Adrenal gland (tissue), 12 donors: ENCODE measurements around the gene TXNDC17. TPM values are rescaled to one million over a fixed set of nuclear protein-coding genes. Genes with fewer than 3 reads are reported as not detected.

Source experiments
- DNase-seq, 7 donors: peaks; one replicate each; pipeline ENCODE4 v3.0.0-alpha.2; 2019 to 2020
- H3K27ac ChIP-seq, 5 donors: fragments of 200-600 bp; sonication (generic) in 4 of 5; 1 replicate in 3 of 5; 2 replicates in 2 of 5; pipeline versions ENCODE4 v1.5.1 to v1.8.0; 2016 to 2020; ENCODE audit warnings: mild to moderate bottlenecking in 1 of 5
- H3K27me3 ChIP-seq: fragments of 200-600 bp; 2 replicates; pipeline ENCODE4 v1.8.0; 2021
- H3K36me3 ChIP-seq, 2 donors: fragments of 200-600 bp; replicated peaks in 1 of 2; 1 replicate in 1 of 2; 2 replicates in 1 of 2; pipeline versions ENCODE4 v1.5.1 to v1.8.0; 2018 to 2022
- H3K4me1 ChIP-seq, 2 donors: fragments of 200-600 bp; replicated peaks in 1 of 2; 1 replicate in 1 of 2; 2 replicates in 1 of 2; pipeline versions ENCODE4 v1.5.1 to v1.8.0; 2018 to 2021
- H3K4me3 ChIP-seq, 4 donors: fragments of 200-600 bp; sonication (generic) in 3 of 4; one replicate each; pipeline ENCODE4 v1.5.1; 2016 to 2018
- H3K9me3 ChIP-seq, 3 donors: fragments of 200-600 bp; sonication (generic) in 1 of 3; replicated peaks in 1 of 3; 1 replicate in 2 of 3; 2 replicates in 1 of 3; pipeline versions ENCODE4 v1.5.1 to v1.8.0; 2016 to 2021
- POLR2A ChIP-seq, 2 donors: fragments of 450-650 bp; IDR thresholded peaks; one replicate each; pipeline ENCODE4 v1.6.1; 2017; ENCODE audit warnings: antibody characterized with exemption in 2 of 2, mild to moderate bottlenecking in 2 of 2, moderate library complexity in 1 of 2
- WGBS, 4 donors: extraction: QIAGEN DNeasy Blood & Tissue Kit in 2 of 4; methylation state at CpG; one replicate each; pipeline versions ENCODE4 v1.1.5 to v1.1.7; 2013 to 2017; 5-methylcytosine and 5-hydroxymethylcytosine counted together
- intact Hi-C, 2 donors: fragments of 100-400 bp; cut with DNase I; formaldehyde crosslinking; loops; one replicate each; pipeline versions ENCODE4 v1.14.1 to v1.15.0; 2022 to 2023
- polyA plus RNA-seq, 3 donors: library from polyadenylated mRNA; stranded (reverse); fragments of 200-250 nt in 2 of 3; fragments of 350-450 nt in 1 of 3; fragmentation: Illumina TruSeq in 1 of 3; extraction: RNeasy Lipid Tissue Mini Kit (QIAGEN cat#74804) in 1 of 3; gene quantifications; one replicate each; pipeline ENCODE4 v1.2.3, GENCODE V29; 2013 to 2014
- total RNA-seq, 9 donors: library from RNA; depleted of rRNA in 4 of 9; stranded (reverse); fragments of >200 nt in 4 of 9; fragments of 120-200 nt in 1 of 9; fragmentation: NEBNext Ultra II Directional in 1 of 9; extraction: Animal tissue kit (Norgen Biotek cat#: 25700) in 1 of 9; gene quantifications; one replicate each; pipeline versions ENCODE4 v1.1.0 to v1.2.4, GENCODE V29; 2013 to 2023
- TF ChIP-seq, protein P1 (sequence below), 6 experiments: fragments of 450-650 bp in 4 of 6; fragments of 200-600 bp in 2 of 6; sonication (generic) in 1 of 6; IDR thresholded peaks; 1 replicate in 5 of 6; 2 replicates in 1 of 6; pipeline versions ENCODE4 v1.5.1 to v1.8.0; 2016 to 2021; ENCODE audit warnings: antibody characterized with exemption in 6 of 6, mild to moderate bottlenecking in 2 of 6, moderate library complexity in 1 of 6
- donor health status: healthy with polysubstance abuse.
- donor health status: Bipolar disorder and iron deficiency.
- donor health status: DM: yes; HTN: yes; CAD: no.
- donor health status: DM: no; HTN: no; CAD: no.
- donor health status: DM: no; HTN: no; CAD: no.
- donor health status: DM: yes; HTN: yes; CAD: no.

Gene TXNDC17
- total and polyA plus RNA-seq, 12 donors = 64.6 to 224 (median 132) TPM

DNA sequence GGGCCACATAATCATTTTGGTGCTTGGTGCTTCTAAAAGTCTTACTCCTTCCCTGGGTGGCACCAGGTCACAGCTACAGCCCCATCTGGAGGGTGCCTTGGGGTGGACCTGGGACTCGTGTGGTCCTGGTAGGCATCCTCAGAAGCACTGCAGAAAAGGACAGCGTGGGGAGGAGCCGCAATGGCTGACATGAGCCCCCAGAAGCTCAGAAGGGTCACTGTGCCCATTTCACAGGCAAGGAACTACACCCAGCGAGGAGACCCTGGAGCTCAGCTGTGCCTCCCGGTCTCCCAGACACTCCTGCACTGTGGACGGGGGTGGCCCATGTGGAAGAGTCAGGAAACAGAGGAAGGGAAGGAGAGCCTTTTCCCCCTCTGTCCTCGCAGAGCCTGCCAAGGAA, 37.1 kb downstream of the TXNDC17 start:
- no peaks in the 10 kb centered on the region for H3K36me3 ChIP-seq
- no peaks in the 10 kb centered on the region for H3K9me3 ChIP-seq
- WGBS, 4 donors = 64 to 71% (median 68%) methylated on average over 7 of the region's 7 CpGs
- TF ChIP-seq POLR2A (IDR thresholded peaks at IDR 0.05) = no peak
- TF ChIP-seq, protein P1, sequence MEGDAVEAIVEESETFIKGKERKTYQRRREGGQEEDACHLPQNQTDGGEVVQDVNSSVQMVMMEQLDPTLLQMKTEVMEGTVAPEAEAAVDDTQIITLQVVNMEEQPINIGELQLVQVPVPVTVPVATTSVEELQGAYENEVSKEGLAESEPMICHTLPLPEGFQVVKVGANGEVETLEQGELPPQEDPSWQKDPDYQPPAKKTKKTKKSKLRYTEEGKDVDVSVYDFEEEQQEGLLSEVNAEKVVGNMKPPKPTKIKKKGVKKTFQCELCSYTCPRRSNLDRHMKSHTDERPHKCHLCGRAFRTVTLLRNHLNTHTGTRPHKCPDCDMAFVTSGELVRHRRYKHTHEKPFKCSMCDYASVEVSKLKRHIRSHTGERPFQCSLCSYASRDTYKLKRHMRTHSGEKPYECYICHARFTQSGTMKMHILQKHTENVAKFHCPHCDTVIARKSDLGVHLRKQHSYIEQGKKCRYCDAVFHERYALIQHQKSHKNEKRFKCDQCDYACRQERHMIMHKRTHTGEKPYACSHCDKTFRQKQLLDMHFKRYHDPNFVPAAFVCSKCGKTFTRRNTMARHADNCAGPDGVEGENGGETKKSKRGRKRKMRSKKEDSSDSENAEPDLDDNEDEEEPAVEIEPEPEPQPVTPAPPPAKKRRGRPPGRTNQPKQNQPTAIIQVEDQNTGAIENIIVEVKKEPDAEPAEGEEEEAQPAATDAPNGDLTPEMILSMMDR (IDR thresholded peaks at IDR 0.05) = no peak
- H3K4me1 ChIP-seq = no peaks in the 10 kb centered on the region
- H3K27me3 ChIP-seq = peaks cover 18% of the 10 kb centered on the region
- H3K27ac ChIP-seq = no peak overlapping the region
- no peak overlapping the region for H3K4me3 ChIP-seq
- intact Hi-C loops = no loop called here
- DNase-seq = no peak

DNA sequence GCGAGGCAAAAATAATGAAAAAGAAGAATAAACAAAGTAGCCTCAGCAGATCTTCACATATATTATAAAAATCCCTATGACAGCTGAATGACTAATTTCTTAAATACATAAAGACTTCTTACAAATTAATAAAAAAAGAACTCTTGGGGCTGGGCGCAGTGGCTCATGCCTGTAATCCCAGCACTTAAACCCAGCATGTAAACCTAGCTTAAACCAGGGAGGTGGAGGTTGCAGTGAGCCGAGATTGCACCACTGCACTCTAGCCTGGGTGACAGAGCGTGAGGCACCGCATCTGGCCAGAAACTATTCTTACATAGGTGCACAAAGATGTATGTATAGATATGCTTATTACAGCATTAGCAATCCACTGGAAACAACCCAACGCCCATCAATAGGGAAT, 38.4 kb downstream of the TXNDC17 start:
- no peaks in the 10 kb centered on the region for H3K9me3 ChIP-seq
- H3K27me3 ChIP-seq = peaks cover 18% of the 10 kb centered on the region
- no peak for TF ChIP-seq POLR2A (IDR thresholded peaks at IDR 0.05)
- TF ChIP-seq, protein P1 (IDR thresholded peaks at IDR 0.05) = no peak
- intact Hi-C loops = no loop called here
- 71 to 85% (median 77%) methylated on average over 6 of the region's 6 CpGs for WGBS, 4 donors
- no peak for DNase-seq
- no peak overlapping the region for H3K27ac ChIP-seq
- H3K36me3 ChIP-seq = no peaks in the 10 kb centered on the region
- no peak overlapping the region for H3K4me3 ChIP-seq
- no peaks in the 10 kb centered on the region for H3K4me1 ChIP-seq

DNA sequence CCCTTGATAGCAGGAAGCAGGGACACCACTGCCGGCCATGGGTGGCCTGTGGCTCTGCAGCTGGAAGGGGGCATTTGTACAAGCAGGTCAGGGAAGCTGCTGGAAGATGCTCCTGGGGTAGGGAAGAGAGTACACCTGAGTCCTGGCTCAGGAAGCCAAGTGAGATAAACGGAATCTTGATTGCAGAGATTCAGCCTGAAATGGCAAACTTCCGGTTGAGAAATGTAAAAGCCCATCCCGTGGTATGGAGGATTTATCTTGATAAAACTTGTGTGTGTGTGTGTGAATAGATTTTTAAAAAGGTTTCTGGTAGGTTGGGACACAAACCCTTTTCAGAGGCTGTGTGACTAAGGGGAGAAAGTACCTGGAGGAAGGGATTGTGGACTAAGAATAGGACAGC, 40.3 kb downstream of the TXNDC17 start:
- TF ChIP-seq, protein P1 (IDR thresholded peaks at IDR 0.05) = no peak
- TF ChIP-seq POLR2A (IDR thresholded peaks at IDR 0.05) = no peak
- intact Hi-C loops = no loop called here
- Histone ChIP-seq H3K4me1 (no peaks in the 10 kb centered on the region), H3K36me3 (no peaks in the 10 kb centered on the region), H3K4me3 (no peak overlapping the region), H3K27ac (no peak overlapping the region), H3K9me3 (no peaks in the 10 kb centered on the region), H3K27me3 (peaks cover 18% of the 10 kb centered on the region)
- no peak for DNase-seq
- WGBS, 4 donors = 61 to 68% (median 65%) methylated on average over 4 of the region's 4 CpGs

DNA sequence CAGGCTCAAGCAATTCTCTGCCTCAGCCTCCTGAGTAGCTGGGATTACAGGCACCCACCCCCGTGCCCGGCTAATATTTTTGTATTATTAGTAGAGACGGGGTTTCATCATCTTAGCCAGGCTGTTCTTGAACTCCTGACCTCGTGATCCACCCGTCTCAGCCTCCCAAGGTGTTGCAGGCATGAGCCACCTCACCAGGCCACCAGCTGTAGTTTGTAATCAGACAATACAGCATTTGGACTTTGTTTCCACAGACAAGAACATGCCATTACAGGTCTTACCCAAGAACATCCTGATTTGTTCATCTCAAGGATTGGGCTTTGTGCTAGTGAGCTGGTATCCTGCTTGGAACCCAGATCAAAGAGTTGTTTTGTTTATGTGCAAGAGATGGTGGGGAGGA, 40.8 kb downstream of the TXNDC17 start:
- 56 to 81% (median 73%) methylated on average over 5 of the region's 5 CpGs for WGBS, 4 donors

More for the DNA sequence above, 40.8 kb downstream of the TXNDC17 start:
- Histone ChIP-seq H3K4me1 (no peaks in the 10 kb centered on the region), H3K4me3 (no peak overlapping the region), H3K27ac (no peak overlapping the region), H3K27me3 (peaks cover 18% of the 10 kb centered on the region), H3K9me3 (no peaks in the 10 kb centered on the region), H3K36me3 (no peaks in the 10 kb centered on the region)
- TF ChIP-seq, protein P1 (IDR thresholded peaks at IDR 0.05) = no peak
- no peak for TF ChIP-seq POLR2A (IDR thresholded peaks at IDR 0.05)
- intact Hi-C loops = no loop called here
- no peak for DNase-seq
